Neuronal stem cell (in vitro differentiated cells): Measurements from ENCODE around the gene NEURL4.
A peak's percentile ranks its signal among the peaks of the same experiment; 100 is the strongest.

Source experiments
- DNase-seq: peaks from one replicate; pipeline ENCODE4 v3.0.0-alpha.2; 2013; ENCODE audit warnings: low spot score
- H2AFZ ChIP-seq: one replicate; pipeline ENCODE4 v1.6.1; 2013; ENCODE audit warnings: mild to moderate bottlenecking, low read length, inconsistent platforms
- H2AK5ac ChIP-seq: 2 replicates; pipeline ENCODE4 v1.6.1; 2013; ENCODE audit warnings: low read depth, mild to moderate bottlenecking, inconsistent platforms, low read length, moderate library complexity, mixed read lengths
- H2BK120ac ChIP-seq: 2 replicates; pipeline ENCODE4 v1.6.1; 2013; ENCODE audit warnings: low read depth, mild to moderate bottlenecking, inconsistent platforms, low read length, moderate library complexity, mixed read lengths
- H2BK12ac ChIP-seq: one replicate; pipeline ENCODE4 v1.6.1; 2013; ENCODE audit warnings: low read length, inconsistent platforms
- H2BK15ac ChIP-seq: 2 replicates; pipeline ENCODE4 v1.6.1; 2013; ENCODE audit warnings: mild to moderate bottlenecking, low read length, inconsistent platforms, mixed read lengths
- H2BK5ac ChIP-seq: one replicate; pipeline ENCODE4 v1.6.1; 2013; ENCODE audit warnings: inconsistent platforms, mild to moderate bottlenecking, low read length, moderate library complexity
- H3K14ac ChIP-seq: one replicate; pipeline ENCODE4 v1.6.1; 2013; ENCODE audit warnings: low read length, inconsistent platforms
- H3K18ac ChIP-seq: 2 replicates; pipeline ENCODE4 v1.6.1; 2013; ENCODE audit warnings: low read length, inconsistent platforms
- H3K23ac ChIP-seq: 2 replicates; pipeline ENCODE4 v1.6.1; 2013; ENCODE audit warnings: low read depth, mild to moderate bottlenecking, mixed read lengths, low read length, inconsistent platforms; ENCODE audit not compliant: poor library complexity
- H3K27ac ChIP-seq: replicated peaks from 3 replicates; pipeline ENCODE4 v1.5.1; 2013; ENCODE audit warnings: low read length, inconsistent platforms
- H3K27me3 ChIP-seq, 3 experiments: 2 replicates each; pipeline ENCODE4 v1.6.1; 2013; ENCODE audit warnings: low read length in 3 of 3, mild to moderate bottlenecking in 2 of 3, inconsistent platforms in 1 of 3, low read depth in 1 of 3, mixed read lengths in 1 of 3, moderate library complexity in 1 of 3; ENCODE audit not compliant: control insufficient read depth in 3 of 3, insufficient read depth in 3 of 3
- H3K36me3 ChIP-seq, 2 donors: replicated peaks in 1 of 2; 2 replicates each; pipeline ENCODE4 v1.6.1; 2013; ENCODE audit warnings: low read length in 2 of 2; ENCODE audit not compliant: control insufficient read depth in 2 of 2, insufficient read depth in 2 of 2
- H3K4ac ChIP-seq: 2 replicates; pipeline ENCODE4 v1.6.1; 2013; ENCODE audit warnings: inconsistent platforms, mild to moderate bottlenecking, low read length, moderate library complexity
- H3K4me1 ChIP-seq, 2 donors: 1 replicate in 1 of 2; 2 replicates in 1 of 2; pipeline ENCODE4 v1.6.1; 2013; ENCODE audit warnings: low read length in 2 of 2, low read depth in 1 of 2; ENCODE audit not compliant: control insufficient read depth in 2 of 2, insufficient read depth in 1 of 2
- H3K4me2 ChIP-seq: one replicate; pipeline ENCODE4 v1.6.1; 2013; ENCODE audit warnings: mild to moderate bottlenecking, low read length, inconsistent platforms; ENCODE audit not compliant: insufficient read depth, poor library complexity, severe bottlenecking
- H3K4me3 ChIP-seq, 2 donors: 2 replicates each; pipeline ENCODE4 v1.5.1; 2013; ENCODE audit warnings: low read length in 2 of 2, mild to moderate bottlenecking in 2 of 2, inconsistent platforms in 1 of 2, moderate library complexity in 1 of 2
- H3K79me1 ChIP-seq: one replicate; pipeline ENCODE4 v1.6.1; 2013; ENCODE audit warnings: low read depth, mild to moderate bottlenecking, inconsistent platforms, low read length, moderate library complexity
- H3K9ac ChIP-seq: one replicate; pipeline ENCODE4 v1.6.1; 2013; ENCODE audit warnings: mild to moderate bottlenecking, low read depth, low read length, inconsistent platforms; ENCODE audit not compliant: poor library complexity
- H3K9me3 ChIP-seq, 2 donors: replicated peaks in 1 of 2; 2 replicates each; pipeline versions ENCODE3 to v1.6.1; 2013; ENCODE audit warnings: low read length in 2 of 2, mild to moderate bottlenecking in 2 of 2, inconsistent platforms in 1 of 2, low read depth in 1 of 2, mixed read lengths in 1 of 2, moderate library complexity in 1 of 2; ENCODE audit not compliant: control insufficient read depth in 2 of 2, insufficient read depth in 1 of 2
- H4K8ac ChIP-seq: one replicate; pipeline ENCODE4 v1.6.1; 2013; ENCODE audit warnings: low read depth, mild to moderate bottlenecking, inconsistent platforms, low read length, moderate library complexity
- H4K91ac ChIP-seq: one replicate; pipeline ENCODE4 v1.6.1; 2013; ENCODE audit warnings: low read length, low read depth, mild to moderate bottlenecking, inconsistent platforms; ENCODE audit not compliant: poor library complexity
- WGBS, 2 donors: extraction: QIAGEN DNeasy Blood & Tissue Kit; methylation state at CpG; one replicate each; pipeline ENCODE4 v1.1.7; 2013; ENCODE audit warnings: missing lambda C conversion rate in 2 of 2, mixed read lengths in 1 of 2; ENCODE audit not compliant: insufficient read length in 2 of 2, insufficient replicate concordance in 1 of 2; ENCODE audit errors: extremely low coverage in 2 of 2; 5-methylcytosine and 5-hydroxymethylcytosine counted together

NEURL4 gene

GRCh38 chr17:7312432-7313087 is 16.6 kb downstream of the NEURL4 start:
- Histone ChIP-seq H3K27me3 (no peaks in the 10 kb centered on the region), H3K9me3 (no peaks in the 10 kb centered on the region), H3K4ac (no peak overlapping the region), H3K4me3 (no peak overlapping the region), H2AFZ (no peak overlapping the region), H3K79me1 (peaks cover 7% of the 10 kb centered on the region), H4K91ac (no peak overlapping the region), H3K23ac (peak overlapping the region; percentile 16), H3K14ac (no peak overlapping the region), H3K27ac (no peak overlapping the region), H3K4me1 (peaks cover 8 to 18% of the 10 kb centered on the region in 2 donors), H4K8ac (no peak overlapping the region), H2AK5ac (no peak overlapping the region), H2BK12ac (no peak overlapping the region), H2BK5ac (no peak overlapping the region), H2BK120ac (no peak overlapping the region), H3K18ac (no peak overlapping the region), H2BK15ac (no peak overlapping the region), H3K36me3 (peaks cover 52 to 70% of the 10 kb centered on the region in 2 donors), H3K4me2 (no peak overlapping the region), H3K9ac (no peak overlapping the region)
- WGBS, 2 donors, result no CpG with 5 or more reads among the region's 7 CpGs
- no peak for DNase-seq

GRCh38 chr17:7311110-7311705 is 17.9 kb downstream of the NEURL4 start:
- H3K9me3 ChIP-seq, result no peaks in the 10 kb centered on the region
- peaks cover 47 to 59% of the 10 kb centered on the region in 2 donors for H3K36me3 ChIP-seq

GRCh38 chr17:7309628-7310027 is 19.5 kb downstream of the NEURL4 start:
- Histone ChIP-seq H3K14ac (no peak overlapping the region), H3K79me1 (peaks cover 3% of the 10 kb centered on the region), H4K91ac (no peak overlapping the region), H3K4me2 (no peak overlapping the region), H3K9me3 (no peaks in the 10 kb centered on the region), H2BK120ac (no peak overlapping the region), H3K36me3 (peaks cover 41 to 53% of the 10 kb centered on the region in 2 donors), H2BK15ac (no peak overlapping the region), H3K4me3 (no peak overlapping the region), H2AFZ (no peak overlapping the region), H3K27ac (no peak overlapping the region), H3K9ac (no peak overlapping the region), H3K4me1 (peaks cover 8 to 13% of the 10 kb centered on the region in 2 donors), H2BK5ac (no peak overlapping the region), H3K18ac (no peak overlapping the region), H3K4ac (no peak overlapping the region), H3K23ac (no peak overlapping the region), H3K27me3 (no peaks in the 10 kb centered on the region), H4K8ac (no peak overlapping the region), H2AK5ac (no peak overlapping the region), H2BK12ac (no peak overlapping the region)
- DNase-seq, result no peak
- no CpG with 5 or more reads among the region's 12 CpGs for WGBS, 2 donors

More at GRCh38 chr17:7311110-7311705, 17.9 kb downstream of the NEURL4 start:
- Histone ChIP-seq H4K8ac (no peak overlapping the region), H3K23ac (no peak overlapping the region), H2BK15ac (no peak overlapping the region), H3K4me2 (no peak overlapping the region), H2AFZ (no peak overlapping the region), H3K27me3 (no peaks in the 10 kb centered on the region), H3K4me3 (no peak overlapping the region), H2BK120ac (no peak overlapping the region), H4K91ac (no peak overlapping the region), H2BK12ac (no peak overlapping the region), H3K14ac (no peak overlapping the region), H3K4ac (no peak overlapping the region), H3K18ac (no peak overlapping the region), H2AK5ac (no peak overlapping the region), H3K9ac (no peak overlapping the region), H3K79me1 (peaks cover 7% of the 10 kb centered on the region), H3K27ac (no peak overlapping the region), H2BK5ac (no peak overlapping the region), H3K4me1 (peaks cover 8 to 18% of the 10 kb centered on the region in 2 donors)
- DNase-seq, result no peak
- 100% methylated on average over 1 of the region's 7 CpGs; no CpG with 5 or more reads in 1 of the 2 donors for WGBS, 2 donors

- DNase-seq, result no peak
- Histone ChIP-seq H2AFZ (no peak overlapping the region), H2AK5ac (no peak overlapping the region), H3K4me2 (peak overlapping the region; percentile 91), H3K4me1 (peaks cover 2 to 5% of the 10 kb centered on the region in 2 donors), H2BK15ac (no peak overlapping the region), H3K79me1 (peaks cover 1% of the 10 kb centered on the region), H4K8ac (no peak overlapping the region), H3K4me3 (peak overlapping the region; percentile 84 to 98), H3K27me3 (no peaks in the 10 kb centered on the region), H3K4ac (no peak overlapping the region), H3K36me3 (peaks cover 40 to 46% of the 10 kb centered on the region in 2 donors), H3K23ac (no peak overlapping the region), H3K18ac (peak overlapping the region; percentile 44), H3K9ac (peak overlapping the region; percentile 88), H4K91ac (no peak overlapping the region), H2BK12ac (no peak overlapping the region), H3K14ac (no peak overlapping the region), H2BK5ac (no peak overlapping the region), H3K27ac (peak overlapping the region; percentile 78), H2BK120ac (no peak overlapping the region), H3K9me3 (no peaks in the 10 kb centered on the region)
- WGBS, 2 donors, result no CpG with 5 or more reads among the region's 14 CpGs
Observed at GRCh38 chr17:7308625-7309433, 20.3 kb downstream of the NEURL4 start.
